ENCODE measurements around the gene ABCB9. TPM values are rescaled to one million over a fixed set of nuclear protein-coding genes. Genes with fewer than 3 reads are reported as not detected.

Gene ABCB9
- total RNA-seq = 9.0 and 12.0 TPM in 2 replicates

GRCh38 chr12:122965851-122966742 lies at the start of gene ABCB9:
Gene ABCB9 (minus strand): TSS chr12:122966463. CDS start chr12:122960235, 6,228 bp downstream.

DNA sequence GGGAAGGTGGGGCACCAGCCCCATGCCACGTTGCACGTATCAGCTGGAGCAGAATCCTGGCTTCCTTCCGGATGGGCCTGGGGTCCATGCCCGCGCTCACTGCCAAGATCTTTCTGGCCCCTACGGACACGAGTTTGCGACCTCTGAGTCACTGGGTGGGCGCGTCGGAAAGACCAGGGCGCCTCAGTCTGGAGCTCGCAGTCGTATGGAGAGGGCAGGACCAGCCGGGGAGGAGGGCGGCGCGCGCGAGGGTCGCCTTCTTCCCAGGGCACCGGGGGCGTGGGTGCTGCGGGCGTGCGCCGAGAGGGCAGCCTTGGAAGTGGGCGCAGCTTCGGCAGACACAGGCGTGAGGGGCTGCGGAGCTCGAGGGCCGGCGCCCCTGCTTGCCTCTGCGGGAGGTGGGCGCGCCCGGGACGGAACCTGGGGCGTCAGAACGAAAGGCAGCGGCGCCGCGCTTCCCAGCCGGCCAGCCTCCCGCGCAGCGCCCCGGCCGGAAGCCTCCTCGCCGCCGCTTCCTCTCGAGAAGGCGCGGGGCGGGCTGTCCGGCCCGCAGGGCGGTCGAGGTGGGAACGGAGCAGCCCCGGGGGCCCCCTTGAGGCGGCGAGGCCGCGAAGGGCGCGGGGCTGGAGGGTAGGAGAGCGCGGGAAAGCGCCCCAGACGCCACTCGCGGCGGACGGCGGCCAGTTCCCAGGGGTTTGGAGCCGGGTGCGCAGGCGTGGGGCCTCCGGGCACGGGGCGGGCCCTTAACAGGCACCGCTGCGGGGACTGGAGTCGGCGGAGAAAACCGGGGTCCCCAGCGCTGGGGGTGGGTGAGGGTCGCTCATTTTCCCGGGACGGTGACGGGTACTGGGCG lies 14.1 kb upstream of the ABCB9 start, which contains the start of gene ARL6IP4:
ARL6IP4 (plus strand) TSS at position 499 of the 853 bp plus-strand sequence. CDS start 459 bp downstream, outside the sequence.

GRCh38 chr12:122974892-122975789 lies 8.9 kb upstream of the ABCB9 start, which contains the start of gene OGFOD2:
Gene OGFOD2 (plus strand): TSS chr12:122975244. CDS start chr12:122975252, 8 bp downstream.

GRCh38 chr12:122895704-122896636 lies 70.3 kb downstream of the ABCB9 start, which contains the start of gene VPS37B:
Gene VPS37B (minus strand): TSS chr12:122896124. CDS start chr12:122896062, 62 bp downstream.

Other genes with a start within 250 kb of the ABCB9 start
- gene HCAR3, start 249.7 kb downstream of the ABCB9 start, total RNA-seq = not detected in 2 replicates
- 0.16 and 0.54 TPM in 2 replicates for gene HCAR1, start 235.6 kb downstream of the ABCB9 start, total RNA-seq
- 26.6 and 28.0 TPM in 2 replicates for gene DENR, start 213.6 kb downstream of the ABCB9 start, total RNA-seq
- gene CCDC62, start 191.9 kb downstream of the ABCB9 start, total RNA-seq = not detected in 2 replicates
- gene HIP1R, start 131.0 kb downstream of the ABCB9 start, total RNA-seq = 11.0 and 20.7 TPM in 2 replicates
- gene VPS37B, start 70.3 kb downstream of the ABCB9 start, total RNA-seq = 16.8 and 22.6 TPM in 2 replicates
- 12.6 and 17.7 TPM in 2 replicates for gene OGFOD2, start 8.8 kb upstream of the ABCB9 start, total RNA-seq
- 194 and 231 TPM in 2 replicates for gene ARL6IP4, start 14.2 kb upstream of the ABCB9 start, total RNA-seq
- 1.8 and 2.5 TPM in 2 replicates for gene PITPNM2, start 184.6 kb upstream of the ABCB9 start, total RNA-seq